ENCODE results near the gene GRIK4. TPM values are rescaled to one million over a fixed set of nuclear protein-coding genes. Genes with fewer than 3 reads are reported as not detected.
A peak's percentile ranks its signal among the peaks of the same experiment; 100 is the strongest.
"Not testable (repeated sequence)": the region's sequence is repeated elsewhere in the genome, so short reads cannot be mapped to it uniquely, and the experiment has no call there.

Gene GRIK4
- total RNA-seq, 1 donor from 2014 or later, result 2.2 TPM

GRCh38 chr11:120501440-120501839, 10.1 kb upstream of the GRIK4 start:
- Mint-ChIP-seq H3K27ac (no peak overlapping the region), H3K4me1 (peaks cover 6% of the 10 kb centered on the region)

DNA sequence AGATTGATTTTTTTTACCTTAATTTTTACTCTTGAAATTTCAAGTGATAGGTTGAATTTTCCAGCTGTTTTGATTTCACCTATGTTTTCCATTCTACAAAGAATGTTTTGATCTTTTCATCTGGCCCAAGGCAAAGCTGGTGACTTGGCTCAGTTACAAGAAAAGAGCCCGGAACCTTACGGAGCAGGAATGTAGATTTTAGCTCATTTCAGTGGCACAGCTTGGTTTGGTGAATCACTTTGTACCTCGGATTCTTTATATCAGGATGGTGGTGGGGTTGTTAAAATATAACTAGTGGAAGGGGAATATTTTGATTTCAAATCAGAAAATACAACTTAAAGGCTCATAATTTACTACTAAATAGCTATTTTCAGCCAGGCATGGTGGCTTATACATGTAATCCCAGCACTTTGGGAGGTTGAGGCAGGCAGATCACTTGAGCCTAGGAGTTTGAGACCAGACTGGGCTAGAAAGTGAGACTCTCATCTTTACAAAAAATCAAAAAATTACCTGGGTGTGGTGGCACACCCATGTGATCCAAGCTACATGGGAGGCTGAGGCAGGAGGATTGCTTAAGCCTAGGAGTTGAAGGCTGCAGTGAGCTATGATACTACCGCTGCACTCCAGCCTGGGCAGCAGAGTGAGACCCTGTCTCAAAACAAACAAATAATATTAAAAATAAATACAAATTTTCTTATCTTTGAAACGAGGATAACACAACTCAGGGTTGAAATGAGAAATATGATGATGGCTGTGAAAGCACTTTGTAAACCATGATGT, 9.4 kb upstream of the GRIK4 start:
- Mint-ChIP-seq H3K36me3 (no peaks in the 10 kb centered on the region), H3K4me1 (peaks cover 3% of the 10 kb centered on the region), H3K27ac (no peak overlapping the region), H3K27me3 (ENCODE audit: low read depth) (peaks cover 43% of the 10 kb centered on the region), H3K4me3 (no peak overlapping the region), H3K9me3 (no peaks in the 10 kb centered on the region)
- no peak for DNase-seq (ENCODE audit: low spot score in 2 of 2, unreplicated experiment in 2 of 2)
- TF ChIP-seq CTCF (IDR thresholded peaks at IDR 0.05; ENCODE audit: unreplicated experiment), result no peak

More at GRCh38 chr11:120501440-120501839, 10.1 kb upstream of the GRIK4 start:
- H3K9me3 Mint-ChIP-seq, result no peaks in the 10 kb centered on the region
- TF ChIP-seq CTCF (IDR thresholded peaks at IDR 0.05; ENCODE audit: unreplicated experiment), result no peak
- no peak overlapping the region for H3K4me3 Mint-ChIP-seq
- peaks cover 36% of the 10 kb centered on the region for H3K27me3 Mint-ChIP-seq (ENCODE audit: low read depth)
- H3K36me3 Mint-ChIP-seq, result no peaks in the 10 kb centered on the region
- no peak for DNase-seq (ENCODE audit: low spot score in 2 of 2, unreplicated experiment in 2 of 2)

GRCh38 chr11:120503529-120503928, 8.0 kb upstream of the GRIK4 start:
- not testable (repeated sequence) for H3K4me1 Mint-ChIP-seq; H3K9me3 Mint-ChIP-seq; H3K27ac Mint-ChIP-seq; H3K36me3 Mint-ChIP-seq; DNase-seq (ENCODE audit: low spot score in 2 of 2, unreplicated experiment in 2 of 2); H3K4me3 Mint-ChIP-seq
- H3K27me3 Mint-ChIP-seq (ENCODE audit: low read depth), result peaks cover 54% of the 10 kb centered on the region

DNA sequence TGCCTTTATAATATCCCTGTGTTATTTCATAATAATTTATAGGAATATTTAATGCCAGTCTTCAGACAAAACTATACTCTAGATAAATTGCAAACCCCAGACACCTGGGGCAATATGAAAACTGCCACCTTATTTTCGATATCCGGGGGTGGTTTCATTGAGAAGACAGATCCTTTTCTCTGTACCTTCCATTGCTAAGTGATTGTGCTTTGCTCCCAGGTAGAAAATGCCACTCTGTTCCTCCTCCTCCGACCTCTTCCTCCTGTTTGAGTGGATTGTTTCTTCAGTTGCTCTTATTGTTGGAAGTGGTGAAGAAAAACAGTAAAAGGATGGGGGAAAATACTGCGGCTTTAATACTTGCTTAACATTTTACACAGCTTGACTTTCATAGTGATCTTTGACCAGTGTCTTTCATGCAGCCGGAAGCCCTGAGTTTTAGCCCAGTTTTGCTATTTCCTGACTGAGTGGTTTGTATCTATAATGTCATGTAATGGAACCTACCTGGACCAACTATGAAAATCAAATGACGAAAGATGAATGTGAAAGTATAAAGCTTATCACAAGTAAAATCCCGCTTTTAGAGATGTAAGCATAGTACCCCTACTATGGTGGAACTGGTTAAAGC, 5.6 kb upstream of the GRIK4 start:
- no peak for TF ChIP-seq CTCF (IDR thresholded peaks at IDR 0.05; ENCODE audit: unreplicated experiment)
- DNase-seq (ENCODE audit: low spot score in 2 of 2, unreplicated experiment in 2 of 2), result no peak
- Mint-ChIP-seq H3K9me3 (no peaks in the 10 kb centered on the region), H3K4me3 (no peak overlapping the region), H3K36me3 (no peaks in the 10 kb centered on the region), H3K4me1 (peaks cover 7% of the 10 kb centered on the region), H3K27ac (no peak overlapping the region), H3K27me3 (ENCODE audit: low read depth) (peaks cover 65% of the 10 kb centered on the region)

DNA sequence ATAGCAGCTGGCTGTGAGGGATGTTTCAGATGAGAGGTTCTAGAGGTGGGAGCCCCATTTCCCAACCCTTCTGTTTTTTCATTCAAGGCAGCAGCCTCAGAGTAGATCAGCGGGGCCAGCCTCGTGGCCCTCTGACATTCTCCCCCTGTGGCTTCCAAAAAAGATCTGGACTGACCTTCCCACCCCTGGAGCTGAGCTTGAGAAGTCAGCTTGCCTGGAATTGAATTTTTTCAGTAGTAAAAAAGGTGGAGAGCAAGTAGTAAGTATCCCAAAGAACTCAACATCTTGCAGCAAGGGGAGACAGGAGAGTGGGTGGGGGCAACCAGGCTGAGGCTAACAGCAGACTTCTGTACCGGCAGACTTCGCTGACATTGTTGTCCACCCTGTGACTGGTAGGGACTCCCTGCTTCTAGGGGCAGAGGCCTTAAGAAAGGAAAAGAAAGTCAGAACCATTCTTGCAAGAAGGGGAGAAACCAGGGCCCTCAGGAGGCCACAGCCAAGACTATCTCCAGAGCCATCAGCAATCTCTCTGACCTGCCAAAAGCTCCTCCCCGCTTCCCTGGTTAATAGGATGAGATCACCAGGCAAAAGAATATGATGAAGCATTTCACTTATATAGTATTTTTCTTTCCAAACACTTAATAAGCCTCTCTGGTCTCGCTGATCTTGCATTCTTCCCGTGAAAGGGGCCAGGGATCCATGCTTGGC, 2.0 kb upstream of the GRIK4 start:
- H3K36me3 Mint-ChIP-seq, result no peaks in the 10 kb centered on the region
- peaks cover 74% of the 10 kb centered on the region for H3K27me3 Mint-ChIP-seq (ENCODE audit: low read depth)
- no peak overlapping the region for H3K4me3 Mint-ChIP-seq
- H3K4me1 Mint-ChIP-seq, result peaks cover 7% of the 10 kb centered on the region
- H3K9me3 Mint-ChIP-seq, result no peaks in the 10 kb centered on the region
- TF ChIP-seq CTCF (IDR thresholded peaks at IDR 0.05; ENCODE audit: unreplicated experiment), result no peak
- no peak overlapping the region for H3K27ac Mint-ChIP-seq
- DNase-seq (ENCODE audit: low spot score in 2 of 2, unreplicated experiment in 2 of 2), result peak in 1 of 2 experiments; percentile 34

Measured in mesothelial cell of epicardium (in vitro differentiated cells).